HG02852 (cell line): ENCODE data around the gene ATG5.

Experiments
- ATAC-seq: cut with Tn5 transposase; IDR thresholded peaks from one replicate; pipeline ENCODE4 v1.9.1; 2021; ENCODE audit warnings: mild to moderate bottlenecking, moderate library complexity; ENCODE audit not compliant: unreplicated experiment

Gene ATG5

GRCh38 chr6:106134906-106135634, 190.5 kb downstream of the ATG5 start:
- no peak for ATAC-seq
